Stomach (tissue), 9 donors: ENCODE results near the gene PAX5. TPM values are rescaled to one million over a fixed set of nuclear protein-coding genes. Genes with fewer than 3 reads are reported as not detected.
A peak's percentile ranks its signal among the peaks of the same experiment; 100 is the strongest.

Experiments used
- DNase-seq, 2 donors: peaks; one replicate each; pipeline versions ENCODE4 v3.0.0 to v3.0.0-alpha.2; 2013 to 2019
- H3K27ac ChIP-seq, 5 donors: fragments of 200-600 bp in 4 of 5; sonication (generic) in 4 of 5; one replicate each; pipeline ENCODE4 v1.5.1; 2013 to 2019; ENCODE audit warnings: mild to moderate bottlenecking in 1 of 5, moderate library complexity in 1 of 5
- H3K27me3 ChIP-seq, 3 donors: fragments of 200-600 bp; sonication (generic); one replicate each; pipeline ENCODE4 v1.5.1; 2017 to 2019; ENCODE audit warnings: mixed run types in 1 of 3
- H3K36me3 ChIP-seq, 4 donors: fragments of 200-600 bp; sonication (generic); 1 replicate in 3 of 4; 2 replicates in 1 of 4; pipeline ENCODE4 v1.5.1; 2016 to 2019
- H3K4me1 ChIP-seq, 4 donors: fragments of 200-600 bp; sonication (generic); one replicate each; pipeline ENCODE4 v1.5.1; 2016 to 2019
- H3K4me3 ChIP-seq, 4 donors: fragments of 200-600 bp; sonication (generic) in 3 of 4; one replicate each; pipeline ENCODE4 v1.5.1; 2016 to 2019; ENCODE audit warnings: mild to moderate bottlenecking in 1 of 4
- H3K9me3 ChIP-seq, 4 donors: fragments of 200-600 bp; sonication (generic); one replicate each; pipeline ENCODE4 v1.5.1; 2016 to 2019
- CTCF ChIP-seq, 7 experiments: fragments of 450-650 bp in 4 of 7; fragments of 200-600 bp in 3 of 7; sonication (generic) in 3 of 7; IDR thresholded peaks; one replicate each; pipeline ENCODE4 v1.5.1; 2016 to 2019; ENCODE audit warnings: antibody characterized with exemption in 7 of 7, control low read depth in 2 of 7, mild to moderate bottlenecking in 1 of 7
- EP300 ChIP-seq: sonication (generic); formaldehyde crosslinking; IDR thresholded peaks from one replicate; pipeline ENCODE4 v1.6.1; 2017; ENCODE audit warnings: antibody characterized with exemption
- POLR2A ChIP-seq, 4 donors: fragments of 450-650 bp; IDR thresholded peaks; one replicate each; pipeline ENCODE4 v1.6.1; 2016; ENCODE audit warnings: antibody characterized with exemption in 4 of 4, control low read depth in 2 of 4, mild to moderate bottlenecking in 1 of 4, moderate library complexity in 1 of 4
- POLR2AphosphoS5 ChIP-seq, 3 donors: sonication (generic); formaldehyde crosslinking; IDR thresholded peaks; one replicate each; pipeline ENCODE4 v1.6.1; 2016; ENCODE audit warnings: antibody characterized with exemption in 3 of 3
- WGBS, 5 donors: extraction: QIAGEN DNeasy Blood & Tissue Kit in 3 of 5; methylation state at CpG; one replicate each; pipeline versions ENCODE4 v1.1.5 to v1.1.7; 2013 to 2018; 5-methylcytosine and 5-hydroxymethylcytosine counted together
- intact Hi-C: fragments of 100-400 bp; cut with DNase I; formaldehyde crosslinking; loops from one replicate; pipeline ENCODE4 v1.15.1; 2023; ENCODE audit warnings: low total_unique reads
- polyA plus RNA-seq, 3 donors: library from polyadenylated mRNA; stranded (reverse); fragments of 200-250 nt; gene quantifications; one replicate each; pipeline ENCODE4 v1.2.3, GENCODE V29; 2013
- small RNA-seq, 4 donors: library from RNA; depleted of rRNA; stranded (forward); fragments of <200 nt; gene quantifications; one replicate each; pipeline ENCODE3, GENCODE V24; 2016
- total RNA-seq, 5 donors: library from RNA; depleted of rRNA; stranded (reverse); fragments of >200 nt; gene quantifications; one replicate each; pipeline versions ENCODE4 v1.1.0 to v1.2.3, GENCODE V29; 2014 to 2016
- donor health status: healthy with polysubstance abuse.
- donor health status: Bipolar disorder and iron deficiency.
- donor health status: healthy.

The PAX5 gene
- total and polyA plus RNA-seq, 8 donors, result 0.43 to 1.3 TPM; not detected in 6

- Histone ChIP-seq H3K27ac (no peak overlapping the region), H3K4me3 (no peak overlapping the region), H3K9me3 (peaks cover 4 to 15% (median 14%) of the 10 kb centered on the region in 4 donors), H3K4me1 (no peaks in the 10 kb centered on the region), H3K27me3 (peaks cover 0 to 10% (median 0%) of the 10 kb centered on the region in 3 donors), H3K36me3 (no peaks in the 10 kb centered on the region)
- DNase-seq, result no peak
- intact Hi-C loops, result no loop called here
- WGBS, 5 donors, result 56 to 67% (median 63%) methylated on average over 9 of the region's 9 CpGs
- TF ChIP-seq POLR2AphosphoS5 (IDR thresholded peaks at IDR 0.05) (no peak), CTCF (IDR thresholded peaks at IDR 0.05) (no peak), EP300 (no peak), POLR2A (IDR thresholded peaks at IDR 0.05) (no peak)
Observed at GRCh38 chr9:36791222-36791950, 242.7 kb downstream of the PAX5 start.

GRCh38 chr9:36789886-36790285 lies 244.2 kb downstream of the PAX5 start:
- no peak for TF ChIP-seq POLR2A (IDR thresholded peaks at IDR 0.05)
- Histone ChIP-seq H3K36me3 (no peaks in the 10 kb centered on the region), H3K9me3 (peaks cover 4 to 15% (median 14%) of the 10 kb centered on the region in 4 donors), H3K4me3 (no peak overlapping the region), H3K27ac (no peak overlapping the region), H3K27me3 (peaks cover 0 to 11% (median 0%) of the 10 kb centered on the region in 3 donors), H3K4me1 (no peaks in the 10 kb centered on the region)
- DNase-seq, result no peak
- 41 to 46% (median 44%) methylated on average over 3 of the region's 3 CpGs for WGBS, 5 donors
- intact Hi-C loops, result no loop called here

GRCh38 chr9:36788534-36788933 lies 245.5 kb downstream of the PAX5 start:
- no peak for DNase-seq
- intact Hi-C loops, result no loop called here
- Histone ChIP-seq H3K4me1 (no peaks in the 10 kb centered on the region), H3K9me3 (peaks cover 4 to 8% (median 7%) of the 10 kb centered on the region in 4 donors), H3K27me3 (peaks cover 0 to 25% (median 0%) of the 10 kb centered on the region in 3 donors), H3K27ac (no peak overlapping the region), H3K4me3 (no peak overlapping the region), H3K36me3 (no peaks in the 10 kb centered on the region)
- 28 to 47% (median 35%) methylated on average over 5 of the region's 5 CpGs for WGBS, 5 donors
- TF ChIP-seq CTCF (IDR thresholded peaks at IDR 0.05) (peak in 1 of 7 experiments; percentile 20), POLR2A (IDR thresholded peaks at IDR 0.05) (no peak)

- Histone ChIP-seq H3K27me3 (peaks cover 0 to 33% (median 0%) of the 10 kb centered on the region in 3 donors), H3K4me1 (no peaks in the 10 kb centered on the region), H3K27ac (no peak overlapping the region), H3K36me3 (no peaks in the 10 kb centered on the region), H3K4me3 (no peak overlapping the region), H3K9me3 (peaks cover 0 to under 1% (median 0%) of the 10 kb centered on the region in 4 donors)
- 45 to 57% (median 55%) methylated on average over 2 to 3 of the region's 3 CpGs for WGBS, 5 donors
- intact Hi-C loops, result no loop called here
- no peak for DNase-seq
- no peak for TF ChIP-seq CTCF (IDR thresholded peaks at IDR 0.05)
- TF ChIP-seq POLR2AphosphoS5 (IDR thresholded peaks at IDR 0.05), result no peak
- no peak for TF ChIP-seq EP300
- no peak for TF ChIP-seq POLR2A (IDR thresholded peaks at IDR 0.05)
Observed at GRCh38 chr9:36787709-36788108, 246.4 kb downstream of the PAX5 start.

Small RNA genes lying within 50 kb of the gene (small RNA-seq; reads per million reads assigned to genes)
- gene MIR4475 (0 reads per million in 4 donors), gene MIR4476 (0 reads per million in 4 donors), gene MIR4540 (0 reads per million in 4 donors)

Other genes with a start within 250 kb of the PAX5 start
- gene ZCCHC7, start 86.3 kb upstream of the PAX5 start, total RNA-seq, result 10 to 100 TPM; 11.3 to 67.1 (median 18.4) TPM
- 10 to 100 TPM in 2 of 3 donors, 1 to 10 TPM in 1; 7.9 to 17.7 (median 10.9) TPM for gene ZCCHC7, start 86.3 kb upstream of the PAX5 start, polyA plus RNA-seq